ENCODE data around the gene NIN. TPM values are rescaled to one million over a fixed set of nuclear protein-coding genes. Genes with fewer than 3 reads are reported as not detected.

NIN gene
- total RNA-seq, result 16.6 and 19.4 TPM in 2 replicates

GRCh38 chr14:50830932-50831725 is at the start of gene NIN:
Gene NIN (minus strand): TSS chr14:50831162. CDS start chr14:50822056, 9,106 bp downstream.

GRCh38 chr14:50871914-50872732 is 41.2 kb upstream of the NIN start, which contains the start of gene ABHD12B:
Gene ABHD12B (plus strand): TSS chr14:50872053. CDS start chr14:50872175, 122 bp downstream.

Other genes with a start within 250 kb of the NIN start
- 28.1 and 28.7 TPM in 2 replicates for gene SAV1, start 162.9 kb downstream of the NIN start, total RNA-seq
- not detected in 2 replicates for gene ABHD12B, start 40.9 kb upstream of the NIN start, total RNA-seq
- gene PYGL, start 113.3 kb upstream of the NIN start, total RNA-seq, result 110 and 112 TPM in 2 replicates

Data from tracheal epithelial cell (primary cell).